SK-MEL-5 (cell line): Measurements from ENCODE around the gene LIG1. TPM values are rescaled to one million over a fixed set of nuclear protein-coding genes. Genes with fewer than 3 reads are reported as not detected.
"Not testable (repeated sequence)": the region's sequence is repeated elsewhere in the genome, so short reads cannot be mapped to it uniquely, and the experiment has no call there.

Experiments used
- DNase-seq: peaks from one replicate; pipeline ENCODE4 v3.0.0-alpha.2; 2016; ENCODE audit warnings: low read depth, low spot score
- in situ Hi-C: cut with HindIII; loops from 2 replicates; pipeline ENCODE4 v1.10.0; 2016; ENCODE audit warnings: low sequenced_read_pairs, high pct_unique_total_duplicates, low pct_unique_long_range_greater_than_20kb
- total RNA-seq: library from RNA; depleted of rRNA; stranded (reverse); fragments of >200 nt; shearing (Covaris generic); gene quantifications from 2 replicates; pipeline ENCODE4 v1.2.3, GENCODE V29; 2014; rRNA removed

Gene LIG1
- total RNA-seq, 1 experiment from 2014 or later, result 31.8 TPM

- DNase-seq, result peak; percentile 67
- in situ Hi-C loops, result no loop called here
These were observed 67.0 kb downstream of the LIG1 start for GRCh38 chr19:48102870-48103751.

- DNase-seq, result no peak
- in situ Hi-C loops, result no loop called here
These were observed 74.5 kb downstream of the LIG1 start for GRCh38 chr19:48095612-48096175.

- in situ Hi-C loops, result no loop called here
- no peak for DNase-seq
These were observed 75.3 kb downstream of the LIG1 start for GRCh38 chr19:48094855-48095203.

- DNase-seq, result no peak
- in situ Hi-C loops, result no loop called here
These were observed 75.9 kb downstream of the LIG1 start for GRCh38 chr19:48094129-48094854.

GRCh38 chr19:48091111-48091718 is 78.9 kb downstream of the LIG1 start:
- DNase-seq, in situ Hi-C loops: not testable (repeated sequence)

- DNase-seq, result peak; percentile 49
- in situ Hi-C loops, result no loop called here
These were observed 79.8 kb downstream of the LIG1 start for GRCh38 chr19:48090281-48090802.

GRCh38 chr19:48088991-48089390 is 81.2 kb downstream of the LIG1 start:
- in situ Hi-C loops, result not testable (repeated sequence)

GRCh38 chr19:48085904-48086864 is 84.0 kb downstream of the LIG1 start:
- in situ Hi-C loops, result no loop called here
- no peak for DNase-seq

More at GRCh38 chr19:48088991-48089390, 81.2 kb downstream of the LIG1 start:
- not testable (repeated sequence) for DNase-seq

- in situ Hi-C loops, result no loop called here
- DNase-seq, result peak; percentile 67
These were observed 85.1 kb downstream of the LIG1 start for GRCh38 chr19:48085076-48085475.

- DNase-seq, result no peak
- in situ Hi-C loops, result no loop called here
These were observed 89.0 kb downstream of the LIG1 start for GRCh38 chr19:48081106-48081505.

GRCh38 chr19:48070177-48070769 is 99.9 kb downstream of the LIG1 start:
- in situ Hi-C loops, DNase-seq: not testable (repeated sequence)

GRCh38 chr19:48069435-48069834 is 100.7 kb downstream of the LIG1 start:
- in situ Hi-C loops, result no loop called here
- no peak for DNase-seq

Other genes starting within 250 kb of the LIG1 start
- not detected in 2 replicates for gene BSPH1, start 178.2 kb downstream of the LIG1 start, total RNA-seq
- 7.3 and 8.6 TPM in 2 replicates for gene ELSPBP1, start 175.7 kb downstream of the LIG1 start, total RNA-seq
- not detected in 2 replicates for gene CABP5, start 126.3 kb downstream of the LIG1 start, total RNA-seq
- 1.7 and 2.3 TPM in 2 replicates for gene PLA2G4C, start 59.5 kb downstream of the LIG1 start, total RNA-seq
- 1.3 and 1.8 TPM in 2 replicates for gene ZSWIM9, start 336 bp upstream of the LIG1 start, total RNA-seq
- 12.5 and 17.3 TPM in 2 replicates for gene CARD8, start 85.6 kb upstream of the LIG1 start, total RNA-seq
- 26.5 and 29.8 TPM in 2 replicates for gene ZNF114, start 99.7 kb upstream of the LIG1 start, total RNA-seq
- gene EMP3, start 155.2 kb upstream of the LIG1 start, total RNA-seq, result 184 and 193 TPM in 2 replicates
- gene TMEM143, start 193.6 kb upstream of the LIG1 start, total RNA-seq, result 2.4 and 4.4 TPM in 2 replicates
- gene SYNGR4, start 194.0 kb upstream of the LIG1 start, total RNA-seq, result not detected in 2 replicates
- 82.2 and 97.9 TPM in 2 replicates for gene KDELR1, start 221.2 kb upstream of the LIG1 start, total RNA-seq
- 0.08 TPM in 1 of 2 replicates, not detected in the other for gene GRIN2D, start 223.3 kb upstream of the LIG1 start, total RNA-seq